Skeletal muscle tissue (tissue), 4 donors: ENCODE results near the gene ALS2CL. TPM values are rescaled to one million over a fixed set of nuclear protein-coding genes. Genes with fewer than 3 reads are reported as not detected.
A peak's percentile ranks its signal among the peaks of the same experiment; 100 is the strongest.
"Not testable (repeated sequence)": the region's sequence is repeated elsewhere in the genome, so short reads cannot be mapped to it uniquely, and the experiment has no call there.

Experiments
- H3K27ac ChIP-seq: one replicate; pipeline ENCODE4 v1.7.0; 2013; ENCODE audit warnings: mild to moderate bottlenecking, low read depth, low read length, inconsistent platforms
- H3K27me3 ChIP-seq, 3 donors: one replicate each; pipeline ENCODE4 v1.7.0; 2013; ENCODE audit warnings: low read length in 3 of 3; ENCODE audit not compliant: control insufficient read depth in 3 of 3, insufficient read depth in 3 of 3
- H3K36me3 ChIP-seq, 3 donors: one replicate each; pipeline ENCODE4 v1.7.0; 2013; ENCODE audit warnings: low read length in 3 of 3; ENCODE audit not compliant: control insufficient read depth in 3 of 3, insufficient read depth in 3 of 3
- H3K4me1 ChIP-seq, 3 donors: one replicate each; pipeline ENCODE4 v1.7.0; 2013; ENCODE audit warnings: low read length in 3 of 3, mild to moderate bottlenecking in 3 of 3; ENCODE audit not compliant: control insufficient read depth in 3 of 3, insufficient read depth in 3 of 3
- H3K4me3 ChIP-seq, 3 donors: one replicate each; pipeline ENCODE4 v1.7.0; 2013; ENCODE audit warnings: low read length in 3 of 3
- H3K9ac ChIP-seq, 3 donors: one replicate each; pipeline ENCODE4 v1.7.0; 2013; ENCODE audit warnings: low read length in 3 of 3, mild to moderate bottlenecking in 3 of 3, moderate library complexity in 2 of 3, low read depth in 1 of 3
- H3K9me3 ChIP-seq, 3 donors: one replicate each; pipeline ENCODE4 v1.7.0; 2013; ENCODE audit warnings: low read length in 3 of 3; ENCODE audit not compliant: control insufficient read depth in 3 of 3
- total RNA-seq: library from RNA; depleted of rRNA; stranded (reverse); fragments of >200 nt; gene quantifications from one replicate; pipeline ENCODE4 v1.2.3, GENCODE V29; 2014
- donor health status: Osteomylitis.

ALS2CL gene
- 5.2 TPM for total RNA-seq

DNA sequence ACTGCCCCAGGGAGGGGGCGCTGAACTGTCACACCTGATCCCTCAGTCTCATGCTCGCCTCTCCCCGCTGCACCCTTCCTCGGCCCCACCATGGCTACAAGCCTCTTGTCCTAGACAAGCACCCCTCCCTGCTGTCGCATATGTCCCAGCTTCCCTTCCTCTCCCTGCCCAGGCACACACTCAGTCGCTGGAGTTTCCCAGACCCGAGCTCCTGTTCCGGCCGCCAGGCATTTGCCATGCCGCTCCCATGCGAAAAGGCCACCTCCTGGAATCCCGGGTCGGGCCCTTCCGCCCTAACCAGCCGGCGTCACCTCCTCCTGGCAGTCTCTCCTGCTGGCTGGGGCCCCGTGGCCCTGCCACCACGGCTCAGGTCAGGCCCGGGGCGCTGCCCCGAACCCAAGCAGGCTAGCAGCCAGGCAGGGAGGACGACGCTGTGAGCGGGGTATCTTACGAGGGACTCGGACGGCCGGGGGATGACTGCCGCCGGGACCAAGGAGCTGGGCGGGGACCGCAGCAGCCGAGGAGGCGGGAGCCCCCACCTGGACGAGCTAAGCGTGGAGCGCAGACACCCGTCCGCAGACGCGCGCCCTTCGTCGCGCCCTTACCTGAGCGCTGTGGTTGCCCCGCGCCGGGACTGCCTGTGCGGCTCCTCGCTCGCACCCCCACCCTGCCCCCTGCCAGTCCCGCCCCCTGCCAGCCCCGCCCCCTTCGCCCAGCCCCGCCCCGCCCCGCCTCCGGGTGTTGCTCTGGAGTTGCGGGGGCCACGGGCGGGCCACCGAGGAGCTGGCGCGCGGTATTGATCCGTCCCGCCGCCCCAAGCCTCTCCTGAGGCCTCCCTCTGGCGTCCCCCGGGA is at the start of gene ALS2CL:
ALS2CL (minus strand) TSS at position 642 of the 854 bp plus-strand sequence. CDS start 4,239 bp downstream, outside the sequence.
- peak within 1 kb of the TSS; percentile 80 to 92 (median 89) for H3K4me3 ChIP-seq
- H3K4me1 ChIP-seq = peaks cover 70 to 73% (median 71%) of the 10 kb centered on the region in 3 donors
- H3K27me3 ChIP-seq = no peaks in the 10 kb centered on the region
- H3K9me3 ChIP-seq = peaks cover 0 to 3% (median 0%) of the 10 kb centered on the region in 3 donors
- peaks cover under 1 to 5% (median 1%) of the 10 kb centered on the region in 3 donors for H3K36me3 ChIP-seq
- H3K27ac ChIP-seq = peak within 1 kb of the TSS; percentile 80
- peak within 1 kb of the TSS; percentile 81 to 91 (median 81) for H3K9ac ChIP-seq

DNA sequence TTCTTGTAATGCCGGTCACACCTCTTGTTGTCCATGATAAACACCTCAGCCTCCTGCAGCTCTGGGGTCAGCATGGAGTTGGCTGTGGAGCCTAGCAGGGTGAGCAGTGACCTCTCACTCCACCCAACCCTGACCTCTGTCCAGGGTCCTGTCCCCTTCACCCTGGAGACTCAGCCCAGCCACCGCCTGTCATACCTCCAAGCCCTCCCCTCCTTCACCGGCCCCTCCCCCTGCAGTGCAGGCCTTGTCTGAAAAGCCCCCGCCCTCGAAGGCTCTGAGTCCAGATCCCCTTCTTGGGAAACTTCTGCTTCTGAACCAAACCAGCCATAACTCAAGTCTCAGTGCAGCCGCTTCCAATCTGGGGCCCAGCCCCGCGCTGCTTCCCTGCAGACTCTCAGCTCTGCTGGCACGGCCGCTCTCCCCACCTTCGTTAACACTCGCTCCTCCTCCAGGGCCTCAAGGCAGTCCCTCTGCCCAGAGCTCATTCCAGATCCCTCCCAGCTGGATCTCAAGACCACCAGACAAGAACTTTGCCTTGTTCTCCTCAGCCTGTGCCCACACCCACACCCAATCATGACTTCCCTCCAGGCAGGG is 49.6 kb upstream of the ALS2CL start:
- Histone ChIP-seq H3K9me3 (no peaks in the 10 kb centered on the region), H3K27me3 (no peaks in the 10 kb centered on the region), H3K27ac (no peak overlapping the region), H3K36me3 (peaks cover 0 to 2% (median 0%) of the 10 kb centered on the region in 3 donors), H3K4me3 (no peak overlapping the region), H3K9ac (no peak overlapping the region), H3K4me1 (no peaks in the 10 kb centered on the region)

- not testable (repeated sequence) for H3K4me1 ChIP-seq, H3K9ac ChIP-seq, H3K4me3 ChIP-seq, H3K36me3 ChIP-seq, H3K27me3 ChIP-seq, H3K27ac ChIP-seq, H3K9me3 ChIP-seq
These were observed 46.1 kb upstream of the ALS2CL start for GRCh38 chr3:46739565-46739964.

DNA sequence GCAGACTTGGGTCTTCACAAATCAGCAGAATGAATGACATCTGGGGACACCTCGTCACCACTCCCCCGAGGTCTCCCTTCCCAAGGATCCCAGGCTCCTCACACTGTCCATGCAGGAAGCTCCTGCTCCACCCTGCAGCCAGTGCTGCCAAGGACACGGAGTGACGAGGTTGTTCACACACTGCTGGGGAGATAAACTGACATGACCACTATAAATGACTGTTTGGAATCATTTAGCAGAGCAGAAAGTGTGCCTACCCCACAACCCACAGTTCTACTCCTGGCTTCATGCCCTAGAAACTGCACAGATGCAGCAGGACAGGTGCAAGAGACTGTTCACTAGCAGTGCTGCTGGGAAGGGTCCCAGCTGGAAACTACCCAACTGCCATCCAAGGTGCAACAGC is 43.9 kb upstream of the ALS2CL start:
- no peak overlapping the region for H3K27ac ChIP-seq
- no peaks in the 10 kb centered on the region for H3K4me1 ChIP-seq

GRCh38 chr3:46736006-46736872 is 42.8 kb upstream of the ALS2CL start:
- Histone ChIP-seq H3K9ac (no peak overlapping the region), H3K4me3 (no peak overlapping the region), H3K36me3 (no peaks in the 10 kb centered on the region), H3K4me1 (no peaks in the 10 kb centered on the region), H3K27ac (no peak overlapping the region), H3K27me3 (peaks cover 0 to 5% (median 0%) of the 10 kb centered on the region in 3 donors), H3K9me3 (no peaks in the 10 kb centered on the region)

More for the DNA sequence above, 43.9 kb upstream of the ALS2CL start:
- peaks cover 0 to 2% (median 0%) of the 10 kb centered on the region in 3 donors for H3K36me3 ChIP-seq
- no peak overlapping the region for H3K4me3 ChIP-seq
- peaks cover 0 to 5% (median 0%) of the 10 kb centered on the region in 3 donors for H3K27me3 ChIP-seq
- no peak overlapping the region for H3K9ac ChIP-seq
- H3K9me3 ChIP-seq = no peaks in the 10 kb centered on the region

DNA sequence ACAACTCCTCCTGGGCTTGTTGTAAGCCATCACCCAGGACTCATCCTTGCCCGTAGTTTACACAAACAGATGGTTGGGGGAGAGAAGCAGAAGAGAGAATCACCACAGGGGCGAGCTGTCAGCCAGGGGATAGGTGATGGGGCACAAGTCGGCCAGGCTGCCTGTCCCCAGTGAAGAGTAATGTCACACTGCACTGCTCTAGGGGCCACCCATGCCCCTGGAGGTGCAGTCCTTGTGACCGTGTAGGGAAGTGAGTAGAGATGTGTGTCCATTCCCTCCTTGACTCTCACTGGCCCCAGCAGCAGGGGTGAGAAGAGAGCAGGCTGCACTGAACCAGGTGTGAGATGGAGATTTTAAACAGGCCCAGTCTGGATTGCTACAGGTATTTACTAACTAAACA is 41.3 kb upstream of the ALS2CL start:
- no peaks in the 10 kb centered on the region for H3K4me1 ChIP-seq
- peaks cover 0 to 5% (median 0%) of the 10 kb centered on the region in 3 donors for H3K27me3 ChIP-seq
- no peak overlapping the region for H3K9ac ChIP-seq
- no peak overlapping the region for H3K4me3 ChIP-seq
- H3K9me3 ChIP-seq = no peaks in the 10 kb centered on the region
- no peak overlapping the region for H3K27ac ChIP-seq
- no peaks in the 10 kb centered on the region for H3K36me3 ChIP-seq

GRCh38 chr3:46733026-46733800 is 39.7 kb upstream of the ALS2CL start:
- Histone ChIP-seq H3K9ac (no peak overlapping the region), H3K9me3 (no peaks in the 10 kb centered on the region), H3K27me3 (peaks cover 0 to 5% (median 0%) of the 10 kb centered on the region in 3 donors), H3K4me3 (no peak overlapping the region), H3K27ac (no peak overlapping the region), H3K36me3 (no peaks in the 10 kb centered on the region), H3K4me1 (no peaks in the 10 kb centered on the region)

GRCh38 chr3:46731795-46732194 is 38.3 kb upstream of the ALS2CL start:
- H3K4me1 ChIP-seq = no peaks in the 10 kb centered on the region
- no peak overlapping the region for H3K4me3 ChIP-seq
- no peak overlapping the region for H3K9ac ChIP-seq
- H3K36me3 ChIP-seq = no peaks in the 10 kb centered on the region
- peaks cover 0 to 5% (median 0%) of the 10 kb centered on the region in 3 donors for H3K27me3 ChIP-seq
- no peak overlapping the region for H3K27ac ChIP-seq
- no peaks in the 10 kb centered on the region for H3K9me3 ChIP-seq

GRCh38 chr3:46730819-46731218 is 37.3 kb upstream of the ALS2CL start:
- H3K9me3 ChIP-seq = no peaks in the 10 kb centered on the region
- H3K9ac ChIP-seq = no peak overlapping the region
- no peaks in the 10 kb centered on the region for H3K4me1 ChIP-seq
- H3K36me3 ChIP-seq = no peaks in the 10 kb centered on the region
- no peak overlapping the region for H3K27ac ChIP-seq
- H3K4me3 ChIP-seq = no peak overlapping the region
- H3K27me3 ChIP-seq = peaks cover 0 to 5% (median 0%) of the 10 kb centered on the region in 3 donors
